GM23338 (cell line): ENCODE data around the gene BEST4. TPM values are rescaled to one million over a fixed set of nuclear protein-coding genes. Genes with fewer than 3 reads are reported as not detected.

ENCODE experiments used
- ATAC-seq: fragments of 200-7000 bp; cut with Tn5 transposase; 3 replicates; pipeline ENCODE4 v1.9.1; 2020
- DNase-seq: peaks from one replicate; pipeline ENCODE4 v3.0.0-alpha.2; 2015; ENCODE audit warnings: low spot score
- H2AFZ ChIP-seq: fragments of 200-600 bp; sonication (generic); 2 replicates; pipeline ENCODE4 v1.8.0; 2016; ENCODE audit warnings: antibody characterized with exemption, mild to moderate bottlenecking, moderate library complexity
- H3F3A ChIP-seq: fragments of 200-600 bp; sonication (generic); replicated peaks from 2 replicates; pipeline ENCODE4 v1.8.0; 2017; ENCODE audit warnings: antibody characterized with exemption, mixed run types, low read depth
- H3K27ac ChIP-seq: fragments of 200-600 bp; sonication (generic); 2 replicates; pipeline ENCODE4 v1.6.1; 2016; ENCODE audit warnings: low read depth
- H3K27me3 ChIP-seq: fragments of 200-600 bp; sonication (generic); 2 replicates; pipeline ENCODE4 v1.8.0; 2016; ENCODE audit warnings: mild to moderate bottlenecking, mixed run types, moderate library complexity; ENCODE audit not compliant: insufficient read depth
- H3K36me3 ChIP-seq: fragments of 200-600 bp; sonication (generic); 2 replicates; pipeline ENCODE4 v1.8.0; 2016; ENCODE audit warnings: mild to moderate bottlenecking; ENCODE audit not compliant: insufficient read depth
- H3K4me1 ChIP-seq: fragments of 200-600 bp; sonication (generic); 2 replicates; pipeline ENCODE4 v1.8.0; 2016; ENCODE audit warnings: mild to moderate bottlenecking, moderate library complexity; ENCODE audit not compliant: insufficient read depth
- H3K4me2 ChIP-seq: fragments of 200-600 bp; sonication (generic); 2 replicates; pipeline ENCODE4 v1.7.1; 2017; ENCODE audit warnings: mixed run types
- H3K4me3 ChIP-seq: fragments of 200-600 bp; sonication (generic); 2 replicates; pipeline ENCODE4 v1.6.1; 2016; ENCODE audit warnings: mixed run types
- H3K79me2 ChIP-seq: fragments of 200-600 bp; sonication (generic); replicated peaks from 2 replicates; pipeline ENCODE4 v1.8.0; 2017; ENCODE audit warnings: mild to moderate bottlenecking; ENCODE audit not compliant: insufficient read depth
- H3K9me2 ChIP-seq: fragments of 200-600 bp; sonication (generic); 2 replicates; pipeline ENCODE4 v1.8.0; 2017; ENCODE audit not compliant: insufficient read depth
- H4K20me1 ChIP-seq: fragments of 200-600 bp; sonication (generic); replicated peaks from 2 replicates; pipeline ENCODE4 v1.8.0; 2017; ENCODE audit warnings: mild to moderate bottlenecking; ENCODE audit not compliant: insufficient read depth
- H3K27ac Mint-ChIP-seq: 2 replicates; pipeline ENCODE4 v1.8.0; 2020; ENCODE audit warnings: inconsistent platforms, mild to moderate bottlenecking, moderate library complexity, mixed read lengths
- H3K27me3 Mint-ChIP-seq: 3 replicates; pipeline ENCODE4 v1.8.0; 2022; ENCODE audit warnings: low read depth, mild to moderate bottlenecking, moderate library complexity, mixed read lengths, inconsistent platforms; ENCODE audit not compliant: insufficient read depth, poor library complexity
- H3K36me3 Mint-ChIP-seq: 3 replicates; pipeline ENCODE4 v1.8.0; 2021; ENCODE audit warnings: low read depth, mild to moderate bottlenecking, inconsistent platforms, moderate library complexity, mixed read lengths
- H3K4me1 Mint-ChIP-seq: 3 replicates; pipeline ENCODE4 v1.8.0; 2020; ENCODE audit warnings: mild to moderate bottlenecking, inconsistent platforms, mixed read lengths
- H3K4me3 Mint-ChIP-seq: 3 replicates; pipeline ENCODE4 v1.8.0; 2021; ENCODE audit warnings: moderate library complexity, mild to moderate bottlenecking, inconsistent platforms, mixed read lengths
- H3K9me3 Mint-ChIP-seq: 3 replicates; pipeline ENCODE4 v1.8.0; 2020; ENCODE audit warnings: moderate library complexity, mild to moderate bottlenecking, inconsistent platforms, mixed read lengths
- CREB1 ChIP-seq: fragments of 250-450 bp; sonication (Bioruptor Pico); IDR thresholded peaks from 2 replicates; pipeline ENCODE4 v1.5.0; 2020; ENCODE audit warnings: low read depth, mild to moderate bottlenecking, moderate library complexity
- JUNB ChIP-seq: IDR thresholded peaks from one replicate; pipeline ENCODE4 v1.6.1; 2016; ENCODE audit warnings: antibody characterized with exemption; ENCODE audit not compliant: unreplicated experiment
- POLR2AphosphoS5 ChIP-seq: IDR thresholded peaks from 2 replicates; pipeline ENCODE4 v1.6.1; 2016; ENCODE audit warnings: antibody characterized with exemption, low read depth
- ZNF114 ChIP-seq: fragments of 250-450 bp; sonication (Bioruptor Pico); IDR thresholded peaks from 2 replicates; pipeline ENCODE4 v1.5.0; 2020; ENCODE audit warnings: mild to moderate bottlenecking, moderate library complexity
- ZNF331 ChIP-seq: fragments of 250-450 bp; sonication (Bioruptor Pico); IDR thresholded peaks from 2 replicates; pipeline ENCODE4 v1.5.0; 2020; ENCODE audit warnings: low read depth, mild to moderate bottlenecking, moderate library complexity
- polyA plus RNA-seq: library from polyadenylated mRNA; unstranded; fragments of >200 nt; fragmentation: Nextera tagmentation; extraction: Ambion mirVana; gene quantifications from 2 replicates; pipeline ENCODE4 v1.2.1, GENCODE V29; 2016
- total RNA-seq: library from RNA; depleted of rRNA; stranded (reverse); fragments of >200 nt; shearing (Covaris generic); gene quantifications from 2 replicates; pipeline ENCODE4 v1.2.3, GENCODE V29; 2014
- TF ChIP-seq, protein P1 (sequence below): IDR thresholded peaks from one replicate; pipeline ENCODE4 v1.6.1; 2018; ENCODE audit warnings: antibody characterized with exemption; ENCODE audit not compliant: unreplicated experiment
- TF ChIP-seq, protein P2 (sequence below): IDR thresholded peaks from 2 replicates; pipeline ENCODE4 v1.6.1; 2016; ENCODE audit warnings: antibody characterized with exemption

BEST4 gene
- total and polyA plus RNA-seq, 2 experiments from 2014 or later = 0.63 to 1.6 TPM

DNA sequence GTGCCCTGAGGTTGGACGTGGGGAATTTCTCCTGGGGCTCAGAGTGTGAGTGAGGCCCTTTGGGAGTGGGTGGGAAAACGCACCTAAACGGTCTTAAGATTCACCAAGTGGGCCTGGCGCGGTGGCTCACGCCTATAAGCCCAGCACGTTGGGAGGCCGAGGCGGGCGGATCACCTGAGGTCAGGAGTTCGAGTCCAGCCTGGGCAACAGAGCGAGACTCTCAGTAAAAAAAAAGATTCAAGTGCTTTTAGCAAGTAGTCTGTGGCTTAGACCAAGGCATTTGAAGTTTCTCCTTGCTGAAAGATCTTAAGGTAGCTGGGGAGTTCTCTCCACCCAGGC, 11.3 kb downstream of the BEST4 start (continued):
- TF ChIP-seq, protein P1, sequence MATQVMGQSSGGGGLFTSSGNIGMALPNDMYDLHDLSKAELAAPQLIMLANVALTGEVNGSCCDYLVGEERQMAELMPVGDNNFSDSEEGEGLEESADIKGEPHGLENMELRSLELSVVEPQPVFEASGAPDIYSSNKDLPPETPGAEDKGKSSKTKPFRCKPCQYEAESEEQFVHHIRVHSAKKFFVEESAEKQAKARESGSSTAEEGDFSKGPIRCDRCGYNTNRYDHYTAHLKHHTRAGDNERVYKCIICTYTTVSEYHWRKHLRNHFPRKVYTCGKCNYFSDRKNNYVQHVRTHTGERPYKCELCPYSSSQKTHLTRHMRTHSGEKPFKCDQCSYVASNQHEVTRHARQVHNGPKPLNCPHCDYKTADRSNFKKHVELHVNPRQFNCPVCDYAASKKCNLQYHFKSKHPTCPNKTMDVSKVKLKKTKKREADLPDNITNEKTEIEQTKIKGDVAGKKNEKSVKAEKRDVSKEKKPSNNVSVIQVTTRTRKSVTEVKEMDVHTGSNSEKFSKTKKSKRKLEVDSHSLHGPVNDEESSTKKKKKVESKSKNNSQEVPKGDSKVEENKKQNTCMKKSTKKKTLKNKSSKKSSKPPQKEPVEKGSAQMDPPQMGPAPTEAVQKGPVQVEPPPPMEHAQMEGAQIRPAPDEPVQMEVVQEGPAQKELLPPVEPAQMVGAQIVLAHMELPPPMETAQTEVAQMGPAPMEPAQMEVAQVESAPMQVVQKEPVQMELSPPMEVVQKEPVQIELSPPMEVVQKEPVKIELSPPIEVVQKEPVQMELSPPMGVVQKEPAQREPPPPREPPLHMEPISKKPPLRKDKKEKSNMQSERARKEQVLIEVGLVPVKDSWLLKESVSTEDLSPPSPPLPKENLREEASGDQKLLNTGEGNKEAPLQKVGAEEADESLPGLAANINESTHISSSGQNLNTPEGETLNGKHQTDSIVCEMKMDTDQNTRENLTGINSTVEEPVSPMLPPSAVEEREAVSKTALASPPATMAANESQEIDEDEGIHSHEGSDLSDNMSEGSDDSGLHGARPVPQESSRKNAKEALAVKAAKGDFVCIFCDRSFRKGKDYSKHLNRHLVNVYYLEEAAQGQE = no peak

DNA sequence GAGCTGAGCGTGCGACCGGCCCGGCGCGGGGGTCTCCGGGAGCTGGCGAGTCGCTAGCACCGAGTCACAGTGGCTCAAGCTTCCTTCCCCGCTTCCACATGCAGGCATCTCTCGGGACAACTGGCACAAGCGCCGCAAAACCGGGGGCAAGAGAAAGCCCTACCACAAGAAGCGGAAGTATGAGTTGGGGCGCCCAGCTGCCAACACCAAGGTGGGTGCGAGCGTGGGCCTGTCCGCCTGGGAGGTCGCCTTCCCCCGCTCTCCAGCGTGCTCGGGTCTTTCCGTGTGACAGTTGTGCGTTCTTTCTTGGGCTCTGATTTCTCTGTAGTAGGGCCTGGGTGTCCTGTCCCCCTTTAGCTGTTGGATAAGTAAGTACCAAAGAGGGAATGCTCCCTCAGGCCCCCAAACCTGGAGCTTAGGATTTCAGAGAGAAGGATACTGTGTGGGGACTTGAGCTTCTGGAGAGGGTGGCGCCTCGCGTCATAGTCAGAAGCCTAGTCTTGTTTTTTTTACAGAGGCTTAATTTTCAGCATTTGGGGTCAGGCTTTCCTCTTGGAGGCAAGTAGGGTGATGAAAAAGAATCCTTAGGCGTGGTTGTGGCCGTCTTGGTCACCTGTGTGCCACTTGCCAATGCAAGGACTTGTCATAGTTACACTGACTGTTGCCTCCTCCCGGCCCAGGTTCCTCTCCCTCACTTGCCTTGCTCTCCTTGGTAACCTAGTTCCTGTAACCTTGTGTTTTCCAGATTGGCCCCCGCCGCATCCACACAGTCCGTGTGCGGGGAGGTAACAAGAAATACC, 11.8 kb downstream of the BEST4 start:
- no peaks in the 10 kb centered on the region for H3K9me2 ChIP-seq
- peak overlapping the region; percentile 100 for H3K4me2 ChIP-seq
- peaks cover 20% of the 10 kb centered on the region for H3K4me1 Mint-ChIP-seq
- peaks cover 35% of the 10 kb centered on the region for H4K20me1 ChIP-seq
- peaks cover 37% of the 10 kb centered on the region for H3K36me3 ChIP-seq
- H3K27me3 Mint-ChIP-seq = peaks cover 25% of the 10 kb centered on the region
- peak overlapping the region; percentile 87 for H3K4me3 Mint-ChIP-seq
- peaks cover 43% of the 10 kb centered on the region for H3K79me2 ChIP-seq
- H3K27ac ChIP-seq = peak overlapping the region; percentile 90
- no peaks in the 10 kb centered on the region; the same call in 2 of the 3 replicates for H3K9me3 Mint-ChIP-seq
- peaks cover 55% of the 10 kb centered on the region for H3K36me3 Mint-ChIP-seq
- H3K27me3 ChIP-seq = no peaks in the 10 kb centered on the region
- peak overlapping the region; percentile 97 for H3K27ac Mint-ChIP-seq
- no peak for DNase-seq
- no peak for ATAC-seq
- H3F3A ChIP-seq = peaks cover 59% of the 10 kb centered on the region
- H3K4me3 ChIP-seq = peak overlapping the region; percentile 99
- H3K4me1 ChIP-seq = peaks cover 15% of the 10 kb centered on the region
- no peak overlapping the region for H2AFZ ChIP-seq
- TF ChIP-seq ZNF114 (CRISPR knock-in tag) = no peak
- peak; percentile 18; the same call in 1 of the 2 replicates for TF ChIP-seq POLR2AphosphoS5

DNA sequence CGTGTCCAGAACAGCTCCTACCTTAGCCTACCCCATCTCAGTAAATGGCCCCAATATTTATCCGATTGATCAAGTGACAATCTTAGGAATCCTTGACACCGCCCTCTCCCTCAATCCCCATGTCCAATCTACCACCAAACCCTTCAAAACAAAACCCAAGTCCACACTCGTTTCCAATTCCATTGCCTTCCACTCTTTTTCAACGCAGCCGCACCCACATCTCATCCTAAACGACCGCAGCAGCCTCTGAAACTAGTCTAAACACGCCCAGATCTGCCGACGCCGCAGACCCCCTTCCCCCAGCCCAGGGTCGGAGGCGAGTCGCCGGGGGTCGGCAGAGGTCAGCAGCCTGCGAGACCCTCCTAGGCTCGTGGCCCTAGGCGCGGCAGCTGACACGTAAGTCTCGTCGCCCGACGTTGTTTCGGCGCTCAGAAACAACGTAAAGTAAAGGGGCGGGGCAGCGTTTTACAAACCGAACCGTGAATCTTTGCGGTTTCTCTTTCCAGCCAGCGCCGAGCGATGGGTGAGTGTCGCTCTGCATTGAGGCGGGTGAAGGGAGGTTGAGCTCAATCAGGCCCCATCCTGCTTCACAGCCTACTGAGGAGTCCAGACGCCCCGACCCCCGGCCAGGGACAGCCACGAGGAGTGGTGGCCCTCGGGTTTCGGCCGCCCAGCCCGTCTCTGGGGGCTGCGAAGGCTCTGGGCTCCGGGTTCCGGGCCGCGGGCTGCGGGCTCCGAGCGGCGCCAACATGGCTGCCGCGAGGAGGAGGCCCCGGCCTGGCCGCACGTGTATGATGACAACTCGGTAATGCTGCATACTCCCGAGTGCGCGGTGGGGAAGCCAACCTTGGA, 12.7 kb downstream of the BEST4 start, which contains the start of gene RPS8:
TSS of gene RPS8 (plus strand) at position 463 of the 852 bp plus-strand sequence. CDS start at position 520, 57 bp downstream.
- H3K4me2 ChIP-seq = peak within 1 kb of the TSS; percentile 100
- DNase-seq = peak; percentile 99
- H3K4me1 ChIP-seq = peaks cover 15% of the 10 kb centered on the region
- peak within 1 kb of the TSS; percentile 90 for H3K27ac ChIP-seq
- peak within 1 kb of the TSS; percentile 98 for H3K27ac Mint-ChIP-seq
- peaks cover 43% of the 10 kb centered on the region for H3K79me2 ChIP-seq
- peak; percentile 85 for ATAC-seq
- peak within 1 kb of the TSS; percentile 9 for H2AFZ ChIP-seq
- peaks cover 37% of the 10 kb centered on the region for H3K36me3 ChIP-seq
- H3K4me3 ChIP-seq = peak within 1 kb of the TSS; percentile 99
- peaks cover 35% of the 10 kb centered on the region for H4K20me1 ChIP-seq
- peaks cover 47% of the 10 kb centered on the region for H3K36me3 Mint-ChIP-seq
- H3F3A ChIP-seq = peaks cover 52% of the 10 kb centered on the region
- peak within 1 kb of the TSS; percentile 87 for H3K4me3 Mint-ChIP-seq
- peaks cover 25% of the 10 kb centered on the region for H3K27me3 Mint-ChIP-seq
- no peaks in the 10 kb centered on the region; the same call in 2 of the 3 replicates for H3K9me3 Mint-ChIP-seq
- H3K9me2 ChIP-seq = no peaks in the 10 kb centered on the region
- H3K27me3 ChIP-seq = no peaks in the 10 kb centered on the region
- peaks cover 20% of the 10 kb centered on the region for H3K4me1 Mint-ChIP-seq
- no peak for TF ChIP-seq ZNF331 (CRISPR knock-in tag)
- peak; percentile 99 for TF ChIP-seq POLR2AphosphoS5
- peak; percentile 99 for TF ChIP-seq CREB1 (CRISPR knock-in tag)
- TF ChIP-seq, protein P2, sequence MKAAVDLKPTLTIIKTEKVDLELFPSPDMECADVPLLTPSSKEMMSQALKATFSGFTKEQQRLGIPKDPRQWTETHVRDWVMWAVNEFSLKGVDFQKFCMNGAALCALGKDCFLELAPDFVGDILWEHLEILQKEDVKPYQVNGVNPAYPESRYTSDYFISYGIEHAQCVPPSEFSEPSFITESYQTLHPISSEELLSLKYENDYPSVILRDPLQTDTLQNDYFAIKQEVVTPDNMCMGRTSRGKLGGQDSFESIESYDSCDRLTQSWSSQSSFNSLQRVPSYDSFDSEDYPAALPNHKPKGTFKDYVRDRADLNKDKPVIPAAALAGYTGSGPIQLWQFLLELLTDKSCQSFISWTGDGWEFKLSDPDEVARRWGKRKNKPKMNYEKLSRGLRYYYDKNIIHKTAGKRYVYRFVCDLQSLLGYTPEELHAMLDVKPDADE = peak; percentile 68
- TF ChIP-seq, protein P1 = peak; percentile 19
- TF ChIP-seq JUNB = no peak
